HCT116 (cell line): ENCODE results near the gene ESYT3. TPM values are rescaled to one million over a fixed set of nuclear protein-coding genes. Genes with fewer than 3 reads are reported as not detected.

Experiments
- ATAC-seq: fragments of 200-7000 bp; cut with Tn5 transposase; 2 replicates; pipeline ENCODE4 v1.9.1; 2020; ENCODE audit warnings: mild to moderate bottlenecking, moderate library complexity
- BruUV-seq: library from RNA; stranded (reverse); fragments of 400-500 nt; replicated peaks from 2 replicates; lab custom pipeline; 2021; lab: Mats Ljungman, UMichigan
- CTCF ChIA-PET: fragments of 300-600 bp; sonication (Branson Sonifier 250); formaldehyde crosslinking; loops from one replicate; lab custom pipeline; 2021; ENCODE audit warnings: antibody characterized with exemption; lab: Charles Lee
- POLR2A ChIA-PET: fragments of 300-600, 350-600 bp; sonication (Branson Sonifier 250); formaldehyde crosslinking; loops from one replicate; lab custom pipeline; 2021; ENCODE audit warnings: antibody characterized with exemption; lab: Charles Lee
- RAD21 ChIA-PET, 2 experiments: fragments of 300-600 bp; sonication (Branson Sonifier 250); formaldehyde crosslinking; loops; one replicate each; lab custom pipeline; 2023; ENCODE audit warnings: low total read pairs in 2 of 2; ENCODE audit not compliant: uncharacterized antibody in 2 of 2, unreplicated experiment in 2 of 2, low non-redundant PET in 1 of 2; lab: Charles Lee
- DNase-seq: peaks from one replicate; pipeline ENCODE4 v3.0.0-alpha.2; 2010; ENCODE audit warnings: low read depth, low spot score
- H2AFZ ChIP-seq: fragments of 200-600 bp; shearing (Covaris generic), sonication (generic); 2 replicates; pipeline ENCODE4 v1.6.1; 2017; ENCODE audit warnings: low read depth, mixed run types, mixed read lengths, antibody characterized with exemption, low read length; ENCODE audit not compliant: poor library complexity, severe bottlenecking
- H3K27ac ChIP-seq: 2 replicates; pipeline ENCODE4 v1.5.1; 2012; ENCODE audit warnings: low read depth, low read length
- H3K27me3 ChIP-seq: fragments of 200-600 bp; sonication (generic); 2 replicates; pipeline ENCODE4 v1.6.1; 2016; ENCODE audit warnings: mixed run types, low read length, mixed read lengths; ENCODE audit not compliant: insufficient read depth
- H3K36me3 ChIP-seq, 2 experiments: fragments of 200-500 bp in 1 of 2; fragments of 200-600 bp in 1 of 2; sonication (Bioruptor generic) in 1 of 2; sonication (generic) in 1 of 2; 2 replicates each; pipeline versions ENCODE4 v1.5.1 to v1.6.1; 2014 to 2016; ENCODE audit warnings: low read length in 2 of 2, inconsistent platforms in 1 of 2, mixed read lengths in 1 of 2, mixed run types in 1 of 2; ENCODE audit not compliant: insufficient read depth in 2 of 2, control insufficient read depth in 1 of 2
- H3K4me1 ChIP-seq, 2 experiments: fragments of 200-600 bp in 1 of 2; sonication (generic) in 1 of 2; 2 replicates each; pipeline versions ENCODE4 v1.5.1 to v1.6.1; 2012 to 2017; ENCODE audit warnings: low read length in 2 of 2, inconsistent platforms in 1 of 2, mild to moderate bottlenecking in 1 of 2, mixed read lengths in 1 of 2, mixed run types in 1 of 2, moderate library complexity in 1 of 2; ENCODE audit not compliant: insufficient read depth in 2 of 2, control insufficient read depth in 1 of 2
- H3K4me2 ChIP-seq: fragments of 200-600 bp; sonication (generic); 2 replicates; pipeline ENCODE4 v1.6.1; 2017; ENCODE audit warnings: mixed run types, low read length, mixed read lengths
- H3K4me3 ChIP-seq, 2 experiments: fragments of 200-600 bp in 1 of 2; sonication (generic) in 1 of 2; replicated peaks in 1 of 2; 2 replicates each; pipeline ENCODE4 v1.5.1; 2011 to 2016; ENCODE audit warnings: low read length in 2 of 2, control low read depth in 1 of 2, low read depth in 1 of 2, mild to moderate bottlenecking in 1 of 2, mixed read lengths in 1 of 2, mixed run types in 1 of 2
- H3K79me2 ChIP-seq: fragments of 200-600 bp; sonication (generic); 2 replicates; pipeline ENCODE4 v1.6.1; 2017; ENCODE audit warnings: mild to moderate bottlenecking, mixed run types, low read length, moderate library complexity, mixed read lengths; ENCODE audit not compliant: insufficient read depth
- H3K9ac ChIP-seq: fragments of 200-600 bp; sonication (generic); 2 replicates; pipeline ENCODE4 v1.6.1; 2016; ENCODE audit warnings: low read length, mixed read lengths
- H3K9me2 ChIP-seq: fragments of 200-600 bp; sonication (generic), shearing (Covaris generic); 2 replicates; pipeline ENCODE4 v1.6.1; 2017; ENCODE audit warnings: mixed run types, mild to moderate bottlenecking, moderate library complexity; ENCODE audit not compliant: insufficient read depth
- H3K9me3 ChIP-seq, 2 experiments: fragments of 200-500 bp in 1 of 2; fragments of 200-600 bp in 1 of 2; sonication (Bioruptor generic) in 1 of 2; sonication (generic) in 1 of 2; 2 replicates each; pipeline ENCODE4 v1.6.1; 2014 to 2017; ENCODE audit warnings: low read length in 2 of 2, mixed read lengths in 2 of 2, inconsistent platforms in 1 of 2, low read depth in 1 of 2, mild to moderate bottlenecking in 1 of 2, mixed run types in 1 of 2, moderate library complexity in 1 of 2; ENCODE audit not compliant: control insufficient read depth in 1 of 2, insufficient read depth in 1 of 2
- H4K20me1 ChIP-seq: fragments of 200-600 bp; sonication (generic), shearing (Covaris generic); 2 replicates; pipeline ENCODE4 v1.6.1; 2017; ENCODE audit warnings: mixed run types, mild to moderate bottlenecking, moderate library complexity; ENCODE audit not compliant: insufficient read depth
- ATF3 ChIP-seq: IDR thresholded peaks from 2 replicates; pipeline ENCODE4 v1.6.1; 2012
- CEBPB ChIP-seq: IDR thresholded peaks from 2 replicates; pipeline ENCODE4 v1.6.1; 2012; ENCODE audit warnings: low read depth
- EZH2 ChIP-seq: fragments of 200-600 bp; sonication (generic); IDR thresholded peaks from 2 replicates; pipeline ENCODE4 v1.6.1; 2017; ENCODE audit warnings: antibody characterized with exemption, mixed run types
- EZH2phosphoT487 ChIP-seq: fragments of 200-600 bp; IDR thresholded peaks from 2 replicates; pipeline ENCODE4 v1.6.1; 2018; ENCODE audit warnings: antibody characterized with exemption, borderline replicate concordance
- FOSL1 ChIP-seq: IDR thresholded peaks from 2 replicates; pipeline ENCODE4 v1.6.1; 2012; ENCODE audit warnings: low read depth
- JUND ChIP-seq: IDR thresholded peaks from 2 replicates; pipeline ENCODE4 v1.6.1; 2012
- MAX ChIP-seq: IDR thresholded peaks from 2 replicates; pipeline ENCODE4 v1.6.1; 2012
- REST ChIP-seq: IDR thresholded peaks from 2 replicates; pipeline ENCODE4 v1.6.1; 2012; ENCODE audit warnings: low read depth
- SIN3A ChIP-seq: IDR thresholded peaks from 2 replicates; pipeline ENCODE4 v1.6.1; 2012; ENCODE audit warnings: low read depth
- SRF ChIP-seq: IDR thresholded peaks from 2 replicates; pipeline ENCODE4 v1.6.1; 2012; ENCODE audit warnings: low read depth
- TCF7L2 ChIP-seq: IDR thresholded peaks from 2 replicates; pipeline ENCODE4 v1.7.0; 2011; ENCODE audit warnings: borderline replicate concordance, inconsistent platforms; ENCODE audit not compliant: insufficient read depth, insufficient read length; ENCODE audit errors: extremely low read depth
- ZFX ChIP-seq: fragments of 450-650 bp; IDR thresholded peaks from 2 replicates; pipeline ENCODE4 v1.6.1; 2017
- ZNF274 ChIP-seq: fragments of 200-500 bp; sonication (Bioruptor generic); IDR thresholded peaks from 2 replicates; pipeline ENCODE4 v1.6.1; 2014; ENCODE audit warnings: mild to moderate bottlenecking, low read depth, low read length, inconsistent platforms
- intact Hi-C: fragments of 100-400 bp; cut with micrococcal nuclease; formaldehyde crosslinking; loops from 2 replicates; pipeline ENCODE4 v1.10.0; 2022
- total RNA-seq: library from RNA; stranded (reverse); gene quantifications from one replicate; pipeline ENCODE4 v1.2.1, GENCODE V29; 2021; ENCODE audit not compliant: unreplicated experiment

ESYT3 gene
- total RNA-seq, 1 experiment from 2014 or later, result 0.05 TPM

GRCh38 chr3:138394686-138395085, 39.7 kb upstream of the ESYT3 start:
- no TSS peak for BruUV-seq
- Histone ChIP-seq H3K27ac (no peak overlapping the region), H3K36me3 (no peaks in the 10 kb centered on the region), H3K4me2 (no peak overlapping the region), H3K9me3 (no peaks in the 10 kb centered on the region), H3K4me1 (peaks cover 15 to 18% of the 10 kb centered on the region in 2 experiments), H4K20me1 (no peaks in the 10 kb centered on the region), H3K27me3 (no peaks in the 10 kb centered on the region), H3K4me3 (no peak overlapping the region), H3K9me2 (no peaks in the 10 kb centered on the region), H2AFZ (no peak overlapping the region), H3K79me2 (no peaks in the 10 kb centered on the region), H3K9ac (no peak overlapping the region)
- DNase-seq (no peak), ATAC-seq (no peak)
- CTCF ChIA-PET, result no interaction called here
- intact Hi-C loops, result no loop called here
- POLR2A ChIA-PET, result no interaction called here
- no peak for TF ChIP-seq MAX
- TF ChIP-seq ZNF274, result no peak
- RAD21 ChIA-PET, result no interaction called here

- Histone ChIP-seq H3K27me3 (no peaks in the 10 kb centered on the region), H3K4me2 (no peak overlapping the region), H3K36me3 (no peaks in the 10 kb centered on the region), H3K4me3 (no peak overlapping the region), H3K9me3 (no peaks in the 10 kb centered on the region), H3K9ac (no peak overlapping the region), H3K4me1 (peaks cover 3% of the 10 kb centered on the region in 2 experiments), H3K27ac (no peak overlapping the region), H2AFZ (no peak overlapping the region), H4K20me1 (no peaks in the 10 kb centered on the region), H3K79me2 (no peaks in the 10 kb centered on the region), H3K9me2 (no peaks in the 10 kb centered on the region)
- DNase-seq (no peak), ATAC-seq (no peak)
- ChIA-PET CTCF (no interaction called here), POLR2A (no interaction called here), RAD21 (no interaction called here)
- no TSS peak for BruUV-seq
- intact Hi-C loops, result no loop called here
- TF ChIP-seq JUND (no peak), EZH2phosphoT487 (no peak), EZH2 (no peak), SIN3A (no peak), ZFX (no peak), REST (no peak), ATF3 (no peak), ZNF274 (no peak), TCF7L2 (no peak), FOSL1 (no peak), MAX (no peak), CEBPB (no peak), SRF (no peak)
Measured at GRCh38 chr3:138395865-138396751, 38.3 kb upstream of the ESYT3 start.
